ENCODE results near the gene PCNX3.

The PCNX3 gene

DNA sequence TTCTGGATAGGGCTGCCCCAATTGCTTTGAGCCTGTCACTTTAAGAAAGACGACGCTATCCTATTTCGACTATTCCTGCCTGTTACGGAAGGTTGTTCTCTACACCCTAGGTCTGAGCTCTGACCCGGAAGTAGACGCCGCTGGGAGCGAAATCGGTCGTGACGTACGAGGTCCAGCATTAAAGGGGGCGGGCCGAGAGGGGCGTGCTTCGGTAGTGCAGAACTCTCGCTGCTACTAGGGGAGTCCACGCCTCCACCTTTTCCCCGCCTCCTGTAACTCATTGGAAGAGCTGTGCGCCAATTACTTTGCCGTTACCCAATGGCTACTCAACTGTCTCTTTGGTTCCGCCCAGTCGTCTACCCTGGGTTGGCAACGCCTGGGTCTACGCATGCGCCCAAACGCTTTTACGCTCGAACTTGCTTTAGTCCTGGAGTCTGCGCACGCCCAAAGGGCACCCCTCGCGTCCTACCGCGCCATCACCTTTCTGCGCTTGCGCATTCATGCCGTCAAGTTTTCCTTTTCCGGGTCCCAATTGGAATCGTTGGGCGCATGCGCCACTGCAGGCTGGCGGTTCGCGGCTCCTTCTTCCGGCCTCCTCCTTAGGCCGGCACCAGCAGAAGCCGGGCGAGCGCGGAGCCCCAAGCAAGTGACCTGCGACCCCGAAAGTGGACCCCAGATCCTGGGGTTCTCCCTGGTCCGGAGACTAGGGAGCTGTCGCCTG is at the start of gene PCNX3:
TSS of gene PCNX3 (plus strand) at position 548 of the 721 bp plus-strand sequence. CDS start 536 bp downstream, outside the sequence.
- peak; percentile 100 for DNase-seq

DNA sequence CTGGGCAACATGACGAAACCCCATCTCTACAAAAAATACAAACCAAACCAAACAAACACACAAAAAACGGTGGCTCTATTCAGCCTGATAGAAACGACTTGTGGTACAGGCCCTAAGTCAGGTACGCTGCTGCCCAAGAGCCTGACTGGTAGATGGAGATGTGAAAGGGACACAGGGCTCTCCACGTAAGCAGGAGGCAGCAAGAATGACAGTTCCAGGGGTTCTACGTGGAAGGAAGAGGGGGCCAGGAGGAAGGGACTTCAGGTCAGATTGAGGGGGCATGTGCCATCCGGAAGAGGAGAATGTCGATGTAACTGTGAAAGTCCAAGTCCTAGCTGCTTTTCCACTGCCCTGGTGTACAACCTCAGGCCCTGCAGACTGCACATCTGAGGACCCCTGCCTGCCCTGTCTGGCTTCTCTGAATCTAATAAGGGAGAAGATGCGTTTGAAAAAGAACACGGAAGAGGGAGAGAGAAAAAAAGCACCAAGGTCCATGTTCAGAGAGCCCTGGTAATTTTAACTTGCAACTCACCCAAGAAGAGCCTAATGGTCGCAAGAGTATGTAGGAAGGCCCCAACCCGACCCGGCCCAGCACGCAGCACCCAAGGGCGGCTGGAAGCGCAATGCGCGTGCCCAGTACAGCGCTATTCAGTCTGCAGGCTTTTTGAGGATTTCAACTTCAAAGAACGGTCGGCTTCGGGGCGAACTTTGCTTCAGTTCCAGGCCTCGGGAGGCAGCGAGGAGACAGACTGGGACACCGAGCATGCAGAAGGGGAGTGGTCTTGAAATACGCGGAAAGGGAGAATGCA is 46.2 kb upstream of the PCNX3 start:
- no peak for DNase-seq

DNA sequence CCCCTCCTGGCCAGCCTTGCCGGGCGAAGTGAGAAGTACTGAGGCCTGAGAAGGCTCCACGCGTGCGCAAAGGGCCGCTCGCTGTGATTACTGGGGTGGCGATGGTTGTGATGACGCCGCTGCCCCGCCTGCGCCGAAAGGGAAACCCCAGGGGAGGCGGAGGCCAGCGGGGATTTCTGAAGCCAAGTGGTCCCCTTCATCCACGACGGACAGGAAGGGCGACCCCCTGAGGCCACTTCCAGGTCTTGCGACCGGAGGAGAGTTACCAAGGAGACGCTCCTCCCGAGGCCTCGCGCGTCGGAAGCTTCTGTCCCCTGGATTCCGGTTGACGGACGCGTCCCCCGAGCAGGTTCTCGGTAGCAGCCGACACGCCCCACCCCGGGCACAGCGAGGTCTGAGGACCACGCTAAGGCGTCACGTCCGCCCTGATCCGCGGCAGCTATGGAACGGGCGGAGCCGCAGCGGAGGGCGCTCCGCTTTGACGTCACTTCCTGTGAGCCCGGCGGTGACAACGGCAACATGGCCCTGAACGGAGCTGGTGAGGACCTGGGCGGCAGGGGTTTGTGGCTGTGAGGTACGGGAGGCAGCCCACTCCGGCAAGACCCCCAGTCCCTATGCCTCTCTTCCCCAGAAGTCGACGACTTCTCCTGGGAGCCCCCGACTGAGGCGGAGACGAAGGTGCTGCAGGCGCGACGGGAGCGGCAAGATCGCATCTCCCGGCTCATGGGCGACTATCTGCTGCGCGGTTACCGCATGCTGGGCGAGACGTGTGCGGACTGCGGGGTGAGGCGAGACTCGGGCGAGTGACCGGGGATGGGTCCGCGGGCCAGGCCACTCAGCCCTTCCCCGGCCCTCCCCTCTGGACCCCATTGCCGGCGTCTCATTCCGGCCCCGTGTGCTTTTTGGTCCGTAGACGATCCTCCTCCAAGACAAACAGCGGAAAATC is 45.3 kb upstream of the PCNX3 start, which contains the start of gene ZNRD2:
TSS of gene ZNRD2 (plus strand) at position 505 of the 946 bp plus-strand sequence. CDS start at position 520, 15 bp downstream.
- peak; percentile 99 for DNase-seq

DNA sequence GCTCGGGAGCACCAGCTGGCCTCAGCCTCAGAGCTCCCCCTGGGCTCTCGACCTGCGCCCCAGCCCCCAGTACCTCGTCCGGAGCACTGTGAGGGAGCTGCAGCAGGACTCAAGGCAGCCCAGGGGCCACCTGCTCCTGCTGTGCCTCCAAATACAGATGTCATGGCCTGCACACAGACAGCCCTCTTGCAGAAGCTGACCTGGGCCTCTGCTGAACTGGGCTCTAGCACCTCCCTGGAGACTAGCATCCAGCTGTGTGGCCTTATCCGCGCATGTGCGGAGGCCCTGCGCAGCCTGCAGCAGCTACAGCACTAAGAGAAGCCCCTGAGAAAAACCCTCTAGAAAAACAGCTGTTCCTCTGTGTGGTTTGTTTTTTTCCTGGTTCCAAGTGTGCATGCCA is 44.2 kb upstream of the PCNX3 start:
- DNase-seq = no peak

DNA sequence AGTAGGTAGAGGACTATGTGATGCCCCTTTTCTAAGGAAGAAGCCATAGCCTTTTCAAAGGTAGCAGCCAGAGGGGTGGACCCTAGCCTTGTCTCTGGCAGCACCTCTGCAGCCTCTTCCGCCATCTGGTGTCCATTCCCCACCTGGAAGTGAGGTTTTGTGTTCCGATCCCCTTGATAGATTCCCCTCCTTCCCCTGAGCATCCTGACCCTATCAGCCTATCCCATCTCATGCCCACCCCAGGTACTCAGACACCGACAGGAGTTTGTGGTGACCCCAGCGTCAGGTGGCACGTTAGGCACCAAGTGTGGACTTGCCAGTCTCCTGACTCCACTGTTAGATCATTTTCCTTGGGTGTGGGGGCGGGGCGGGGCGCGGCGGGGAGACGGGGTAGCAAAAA is 43.6 kb upstream of the PCNX3 start:
- peak; percentile 12 for DNase-seq

DNA sequence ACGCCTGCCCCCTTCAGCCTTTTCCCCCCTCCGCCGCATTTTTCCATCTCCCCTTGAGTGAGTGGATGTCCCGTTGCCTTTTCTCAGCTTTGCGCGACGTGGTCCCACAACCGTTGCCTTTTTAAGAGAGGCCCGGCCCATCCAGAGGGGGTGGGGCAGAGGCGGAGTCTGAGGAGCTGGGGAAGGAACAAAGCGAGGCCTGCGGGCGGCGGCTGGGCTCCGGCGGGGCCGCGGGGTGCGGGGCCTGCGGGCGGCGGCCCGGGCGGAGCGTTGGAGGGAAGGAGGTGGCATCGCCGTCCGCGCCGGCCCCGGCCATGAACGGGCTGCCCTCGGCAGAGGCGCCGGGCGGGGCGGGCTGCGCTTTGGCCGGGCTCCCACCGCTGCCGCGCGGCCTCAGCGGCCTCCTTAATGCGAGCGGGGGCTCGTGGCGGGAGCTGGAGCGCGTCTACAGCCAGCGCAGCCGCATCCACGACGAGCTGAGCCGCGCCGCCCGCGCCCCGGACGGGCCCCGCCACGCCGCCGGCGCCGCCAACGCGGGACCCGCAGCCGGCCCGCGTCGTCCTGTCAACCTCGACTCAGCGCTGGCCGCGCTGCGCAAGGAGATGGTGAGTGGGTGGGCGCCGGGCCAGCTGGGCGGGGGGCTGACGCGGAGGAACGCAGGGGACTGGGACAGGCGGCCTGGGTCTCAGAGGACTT is 43.1 kb upstream of the PCNX3 start, which contains the start of gene FAM89B:
TSS of gene FAM89B (plus strand) at position 183 of the 696 bp plus-strand sequence. CDS start at position 315, 132 bp downstream.
- DNase-seq = peak; percentile 85

DNA sequence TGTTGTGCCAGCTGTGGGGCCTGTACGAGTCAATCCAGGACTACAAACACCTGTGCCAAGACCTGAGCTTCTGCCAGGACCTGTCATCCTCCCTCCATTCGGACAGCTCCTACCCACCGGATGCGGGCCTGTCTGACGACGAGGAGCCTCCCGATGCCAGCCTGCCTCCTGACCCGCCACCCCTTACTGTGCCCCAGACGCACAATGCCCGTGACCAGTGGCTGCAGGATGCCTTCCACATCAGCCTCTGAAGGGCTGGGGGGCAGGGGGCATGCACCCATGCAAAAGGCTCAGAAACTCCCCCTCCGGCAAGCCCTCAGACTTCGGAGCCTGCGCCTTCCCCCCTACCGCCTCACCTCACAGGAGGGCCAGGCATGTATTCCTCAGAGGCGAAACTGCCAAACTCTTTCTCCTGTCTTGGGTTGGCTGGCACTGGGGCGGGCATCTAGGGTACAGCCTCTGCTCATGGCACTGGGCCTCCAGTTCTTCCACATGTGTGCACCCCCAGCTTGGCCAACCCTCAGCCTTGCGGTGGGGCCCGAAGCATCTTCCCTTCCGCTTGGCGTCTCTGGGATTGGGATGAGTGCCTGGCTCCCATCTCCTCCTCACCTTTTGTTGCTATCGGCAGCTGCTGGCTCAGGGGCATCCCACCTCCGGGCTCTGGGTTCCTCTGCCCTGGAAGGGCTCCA is 42.0 kb upstream of the PCNX3 start:
- no peak for DNase-seq

DNA sequence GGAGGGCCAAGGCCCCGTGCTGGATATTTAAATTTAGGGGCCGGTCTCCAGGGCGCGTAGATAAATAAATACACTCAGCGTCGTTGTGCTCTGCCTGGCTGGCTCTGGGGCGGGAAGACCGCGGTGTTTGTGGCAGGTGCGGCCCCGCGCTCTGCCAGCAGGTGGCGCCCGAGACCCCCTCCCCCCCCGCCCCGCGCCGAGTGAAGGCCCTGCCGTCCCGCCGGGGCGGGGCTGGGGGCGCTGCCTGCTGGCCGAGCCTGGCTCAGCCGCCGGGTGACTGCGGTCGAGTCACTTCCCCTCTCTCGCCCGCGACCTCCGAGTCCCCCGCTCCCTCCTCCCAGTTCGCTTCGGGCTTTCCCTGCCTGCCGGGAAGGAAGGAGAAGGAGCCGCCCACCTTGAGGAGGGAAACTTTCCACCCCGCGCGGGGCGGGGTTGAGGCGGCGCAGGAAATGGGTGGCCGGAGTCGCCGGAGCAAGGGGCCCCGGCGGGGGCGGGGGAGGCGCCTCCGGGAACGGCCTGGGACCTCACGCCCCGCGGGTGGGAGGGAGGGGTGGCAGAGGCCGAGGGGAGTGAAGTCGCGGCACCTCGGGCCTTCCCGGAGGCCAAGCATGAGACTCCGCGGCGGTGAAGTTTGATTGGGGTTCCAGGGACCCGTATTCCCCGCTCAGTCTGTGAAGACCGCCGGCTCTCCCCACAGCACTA is 41.3 kb upstream of the PCNX3 start:
- DNase-seq = peak; percentile 99

DNA sequence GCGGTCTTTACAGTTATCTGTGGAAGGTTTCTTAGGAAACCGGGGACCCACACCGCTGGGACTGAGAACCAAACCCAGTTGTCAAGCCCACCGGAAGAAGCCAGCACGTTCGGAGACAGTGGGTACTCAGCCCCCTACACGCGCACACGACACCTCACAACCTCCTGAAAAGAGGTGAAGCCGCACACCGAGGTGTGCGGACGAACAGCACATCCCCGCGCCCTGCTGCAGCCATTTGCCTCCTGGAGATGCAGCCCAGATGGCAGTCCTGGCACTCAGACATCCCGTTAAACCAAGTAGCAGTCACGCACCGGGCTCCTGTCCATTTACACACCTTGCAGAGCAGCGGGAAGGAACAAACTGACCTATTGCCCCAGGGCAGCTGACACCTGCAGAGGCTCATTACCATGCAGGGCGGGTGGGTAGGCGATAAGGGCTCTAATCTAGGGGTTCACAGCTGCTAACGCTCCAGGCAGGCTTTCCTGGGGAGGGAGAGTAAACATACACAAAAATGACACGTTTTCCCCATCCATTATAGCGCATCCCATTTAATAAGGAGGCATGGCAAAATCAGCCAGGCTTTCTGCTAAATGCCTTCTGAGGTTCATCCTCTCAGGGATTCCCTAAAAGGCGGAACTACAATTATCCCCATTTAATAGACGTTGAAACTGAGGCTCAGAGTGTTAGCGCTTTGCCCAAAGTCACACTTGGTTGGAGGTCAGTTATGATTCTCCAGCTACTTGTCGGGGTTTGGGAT is 40.6 kb upstream of the PCNX3 start:
- DNase-seq = no peak

DNA sequence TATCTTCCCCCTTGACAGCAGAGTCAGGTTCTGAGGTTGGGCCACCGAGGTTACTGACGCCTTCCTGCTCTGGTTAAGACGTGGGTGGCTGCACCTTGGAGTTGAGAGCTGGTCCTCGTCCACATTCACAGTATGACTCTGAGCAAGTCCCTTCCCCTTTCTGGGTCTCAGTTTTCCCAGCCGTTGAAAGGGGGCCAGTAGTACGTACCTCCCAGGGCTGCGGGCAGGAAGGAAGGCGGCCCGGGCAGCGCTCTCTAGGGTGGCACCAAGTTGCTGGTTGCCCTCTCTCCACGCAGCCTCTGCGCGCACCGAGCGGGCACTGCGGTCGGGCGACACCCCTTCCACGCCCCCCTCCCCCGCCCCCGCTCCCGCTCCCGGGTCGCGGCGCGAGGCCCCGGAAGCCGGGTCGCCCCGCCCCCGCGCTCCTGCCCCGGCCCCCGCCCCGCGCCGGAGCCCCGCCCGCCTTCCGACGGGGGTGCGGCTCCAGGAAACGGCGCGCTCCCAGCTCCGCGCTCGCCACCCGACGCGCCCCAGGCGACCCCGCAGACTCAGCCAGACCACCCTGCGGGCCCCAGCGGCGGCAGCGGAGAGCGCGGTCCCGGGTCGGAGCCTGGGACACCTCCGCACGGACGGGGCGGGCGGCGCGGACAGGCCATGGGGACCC is 39.9 kb upstream of the PCNX3 start, which contains the start of gene EHBP1L1:
TSS of gene EHBP1L1 (plus strand) at position 486 of the 664 bp plus-strand sequence. CDS start 250 bp downstream, outside the sequence.
- peak; percentile 90 for DNase-seq

DNA sequence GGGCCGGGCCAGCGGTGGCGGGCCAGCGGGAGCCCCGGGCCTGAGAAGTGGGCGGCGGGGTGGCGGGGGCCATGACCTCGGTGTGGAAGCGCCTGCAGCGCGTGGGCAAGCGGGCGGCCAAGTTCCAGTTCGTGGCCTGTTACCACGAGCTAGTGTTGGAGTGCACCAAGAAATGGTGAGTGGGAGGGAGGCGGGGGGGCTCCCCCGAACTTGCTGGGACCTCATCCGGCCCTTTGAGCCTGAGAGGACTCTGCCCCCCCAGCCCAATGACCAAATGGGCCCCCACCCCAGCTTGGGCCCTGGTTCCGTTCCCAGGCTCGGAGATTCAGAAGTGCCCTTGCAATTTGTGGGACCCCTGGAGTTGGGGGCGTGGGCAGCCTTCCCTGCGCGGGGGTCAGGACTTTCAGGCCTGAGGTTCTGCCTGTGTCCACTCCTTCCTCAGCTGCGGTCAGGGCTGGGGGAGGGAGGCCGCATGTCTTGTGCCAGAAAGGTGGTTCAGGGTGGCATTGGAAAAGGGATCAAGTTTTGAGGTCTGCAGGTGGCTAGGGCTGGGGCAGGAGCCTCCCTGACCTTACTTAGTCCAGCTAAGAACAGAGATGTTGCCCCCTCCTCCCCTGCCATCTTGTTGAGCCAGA is 39.2 kb upstream of the PCNX3 start:
- DNase-seq = peak; percentile 44

DNA sequence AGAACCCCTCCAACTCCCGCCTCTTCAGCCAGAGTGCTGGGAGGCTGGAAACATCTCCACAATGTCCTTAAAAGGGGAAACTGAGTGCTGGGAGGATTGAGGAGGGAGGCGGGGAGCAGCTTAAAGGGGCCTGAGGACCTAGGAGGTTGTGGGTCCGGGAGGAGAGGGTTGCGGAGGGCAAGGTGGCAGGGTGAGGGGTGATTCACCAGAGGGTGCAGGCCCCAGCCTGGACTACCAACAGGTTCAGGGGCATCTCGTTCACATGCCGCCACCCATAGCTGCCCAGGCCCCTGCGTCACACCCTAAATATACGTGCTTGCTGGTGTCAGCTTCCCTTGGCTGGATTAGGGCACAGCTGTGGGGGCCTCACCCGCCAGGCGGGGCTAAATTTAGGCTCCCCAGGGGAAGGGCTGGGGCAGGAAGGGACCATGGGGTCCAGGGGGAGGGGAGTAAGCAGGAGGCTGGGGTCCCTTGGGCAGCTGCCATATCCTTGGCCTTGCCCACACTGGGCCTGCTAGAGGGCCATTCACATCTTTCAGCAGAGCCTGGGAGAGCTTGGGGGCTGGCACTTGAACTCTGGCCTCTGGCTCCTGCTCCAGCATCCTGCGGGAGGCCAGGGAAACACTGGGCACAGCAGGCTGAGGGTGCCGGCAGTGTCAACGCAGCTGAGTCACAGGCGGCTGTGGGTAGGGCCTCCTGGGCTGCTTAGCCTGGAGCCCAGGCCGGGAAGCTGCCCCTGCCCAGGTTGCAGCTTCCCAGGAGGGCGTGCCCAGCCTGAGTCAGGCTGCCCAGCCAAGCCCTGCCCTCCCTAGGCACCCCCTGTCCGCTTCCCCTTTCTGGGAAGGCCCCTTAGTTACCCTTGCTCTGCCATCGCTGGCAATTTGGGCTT is 38.5 kb upstream of the PCNX3 start:
- peak; percentile 97 for DNase-seq

DNA sequence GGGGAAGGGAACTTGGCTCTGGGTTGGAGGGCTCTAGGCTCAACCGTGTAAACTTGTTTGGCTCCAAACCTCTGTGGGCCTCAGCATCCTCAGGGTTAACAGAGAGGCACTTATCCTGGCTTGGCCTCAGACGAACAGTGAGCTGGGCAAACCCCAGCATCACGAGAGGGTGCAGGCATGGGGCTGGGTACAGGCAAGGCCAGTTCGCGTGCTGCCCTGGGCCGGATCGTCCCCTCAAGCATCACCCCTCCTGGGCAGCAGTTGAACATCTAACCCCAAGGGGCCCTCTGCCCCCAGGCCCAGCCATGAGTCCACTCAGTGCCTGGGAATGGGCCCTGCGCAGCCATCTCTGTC is 37.8 kb upstream of the PCNX3 start:
- no peak for DNase-seq

DNA sequence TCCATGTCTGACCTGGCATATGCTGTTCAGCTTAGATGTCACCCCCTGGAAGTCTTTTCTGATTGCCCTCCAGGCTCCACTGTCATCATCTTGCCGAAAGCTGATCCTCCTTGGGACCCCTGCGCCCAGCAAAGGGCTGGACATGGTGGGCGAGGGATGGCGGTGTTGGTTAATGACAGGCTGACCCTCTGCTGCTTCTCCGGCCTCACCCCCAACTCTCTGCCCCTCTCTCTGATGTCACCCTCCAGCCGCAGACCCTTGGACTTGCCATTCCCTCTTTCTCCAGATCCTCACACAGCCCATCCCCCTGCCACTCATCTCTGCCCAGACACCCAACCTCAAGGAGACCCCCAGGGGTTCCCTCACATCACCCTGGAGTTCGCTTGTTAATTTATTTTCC is 37.4 kb upstream of the PCNX3 start:
- no peak for DNase-seq

DNA sequence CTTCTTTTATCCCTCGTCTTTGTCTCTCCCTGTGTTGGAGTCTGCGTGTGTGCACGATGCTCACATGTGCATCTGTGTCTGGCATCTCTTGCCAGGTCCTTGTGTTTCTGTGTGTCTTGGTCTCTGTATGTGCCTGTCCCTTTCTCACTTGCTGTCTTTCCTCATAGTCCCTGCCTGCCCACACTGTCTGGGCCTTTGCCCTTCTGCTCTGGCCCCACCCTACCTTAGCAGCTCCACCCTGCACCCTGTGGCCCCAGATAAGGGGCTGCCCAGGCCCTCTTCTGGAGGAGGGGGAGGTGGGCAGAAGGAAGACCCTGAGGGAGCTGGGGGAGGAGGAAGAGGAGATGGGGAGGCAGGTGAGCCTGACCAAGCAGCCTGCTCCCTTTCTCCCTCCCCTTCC is 36.9 kb upstream of the PCNX3 start:
- DNase-seq = no peak

DNA sequence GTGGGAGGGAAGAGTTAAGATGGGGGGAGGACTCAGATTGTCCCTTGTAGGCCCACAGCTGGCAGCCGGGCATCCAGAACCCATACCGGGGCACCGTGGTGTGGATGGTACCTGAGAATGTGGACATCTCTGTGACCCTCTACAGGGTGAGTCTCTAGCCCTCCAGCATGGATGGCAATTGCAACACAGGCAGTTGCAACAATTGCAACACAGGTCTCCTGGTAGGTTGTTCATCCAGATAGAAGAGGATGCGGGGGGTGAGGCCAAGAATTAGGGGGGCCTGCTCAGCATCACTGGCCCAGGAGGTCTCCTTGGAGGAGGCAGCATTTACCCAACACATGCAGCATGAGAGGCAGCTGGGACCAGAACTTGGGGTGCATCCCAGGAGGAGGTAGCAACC is 36.3 kb upstream of the PCNX3 start:
- no peak for DNase-seq

DNA sequence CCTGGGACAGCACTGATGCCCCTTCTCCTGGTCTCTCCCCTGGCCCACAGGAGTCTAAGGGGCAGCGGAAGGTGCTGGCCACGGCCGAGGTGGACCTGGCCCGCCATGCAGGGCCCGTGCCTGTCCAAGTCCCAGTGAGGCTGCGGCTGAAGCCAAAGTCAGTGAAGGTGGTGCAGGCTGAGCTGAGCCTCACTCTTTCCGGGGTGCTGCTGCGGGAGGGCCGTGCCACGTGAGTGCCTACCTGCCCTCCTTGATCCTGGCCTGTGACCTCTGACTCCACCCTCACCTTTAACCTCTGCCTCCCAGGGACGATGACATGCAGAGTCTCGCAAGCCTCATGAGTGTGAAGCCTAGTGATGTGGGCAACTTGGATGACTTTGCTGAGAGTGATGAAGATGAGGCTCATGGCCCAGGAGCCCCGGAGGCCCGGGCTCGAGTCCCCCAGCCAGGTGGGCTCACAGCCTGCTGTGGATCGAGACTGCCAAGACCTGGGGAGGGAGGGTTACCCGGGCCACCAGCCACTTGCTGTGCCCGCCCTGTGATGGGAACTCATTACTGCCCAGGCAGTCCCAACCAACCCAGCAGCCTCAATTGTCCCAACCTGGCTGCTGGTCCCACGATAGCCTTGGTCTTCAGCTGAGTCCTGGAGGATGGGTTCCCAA is 35.4 kb upstream of the PCNX3 start:
- DNase-seq = no peak

All from inflammatory macrophage treated with lipopolysaccharide for 4 hours (primary cell).